GM23338 (cell line): ENCODE data around the gene CNIH3. TPM values are rescaled to one million over a fixed set of nuclear protein-coding genes. Genes with fewer than 3 reads are reported as not detected.

ENCODE experiments used
- ATAC-seq: fragments of 200-7000 bp; cut with Tn5 transposase; 3 replicates; pipeline ENCODE4 v1.9.1; 2020
- DNase-seq: peaks from one replicate; pipeline ENCODE4 v3.0.0-alpha.2; 2015; ENCODE audit warnings: low spot score
- H2AFZ ChIP-seq: fragments of 200-600 bp; sonication (generic); 2 replicates; pipeline ENCODE4 v1.8.0; 2016; ENCODE audit warnings: antibody characterized with exemption, mild to moderate bottlenecking, moderate library complexity
- H3F3A ChIP-seq: fragments of 200-600 bp; sonication (generic); replicated peaks from 2 replicates; pipeline ENCODE4 v1.8.0; 2017; ENCODE audit warnings: antibody characterized with exemption, mixed run types, low read depth
- H3K27ac ChIP-seq: fragments of 200-600 bp; sonication (generic); 2 replicates; pipeline ENCODE4 v1.6.1; 2016; ENCODE audit warnings: low read depth
- H3K27me3 ChIP-seq: fragments of 200-600 bp; sonication (generic); 2 replicates; pipeline ENCODE4 v1.8.0; 2016; ENCODE audit warnings: mild to moderate bottlenecking, mixed run types, moderate library complexity; ENCODE audit not compliant: insufficient read depth
- H3K36me3 ChIP-seq: fragments of 200-600 bp; sonication (generic); 2 replicates; pipeline ENCODE4 v1.8.0; 2016; ENCODE audit warnings: mild to moderate bottlenecking; ENCODE audit not compliant: insufficient read depth
- H3K4me1 ChIP-seq: fragments of 200-600 bp; sonication (generic); 2 replicates; pipeline ENCODE4 v1.8.0; 2016; ENCODE audit warnings: mild to moderate bottlenecking, moderate library complexity; ENCODE audit not compliant: insufficient read depth
- H3K4me2 ChIP-seq: fragments of 200-600 bp; sonication (generic); 2 replicates; pipeline ENCODE4 v1.7.1; 2017; ENCODE audit warnings: mixed run types
- H3K4me3 ChIP-seq: fragments of 200-600 bp; sonication (generic); 2 replicates; pipeline ENCODE4 v1.6.1; 2016; ENCODE audit warnings: mixed run types
- H3K79me2 ChIP-seq: fragments of 200-600 bp; sonication (generic); replicated peaks from 2 replicates; pipeline ENCODE4 v1.8.0; 2017; ENCODE audit warnings: mild to moderate bottlenecking; ENCODE audit not compliant: insufficient read depth
- H3K9me2 ChIP-seq: fragments of 200-600 bp; sonication (generic); 2 replicates; pipeline ENCODE4 v1.8.0; 2017; ENCODE audit not compliant: insufficient read depth
- H4K20me1 ChIP-seq: fragments of 200-600 bp; sonication (generic); replicated peaks from 2 replicates; pipeline ENCODE4 v1.8.0; 2017; ENCODE audit warnings: mild to moderate bottlenecking; ENCODE audit not compliant: insufficient read depth
- H3K27ac Mint-ChIP-seq: 2 replicates; pipeline ENCODE4 v1.8.0; 2020; ENCODE audit warnings: inconsistent platforms, mild to moderate bottlenecking, moderate library complexity, mixed read lengths
- H3K27me3 Mint-ChIP-seq: 3 replicates; pipeline ENCODE4 v1.8.0; 2022; ENCODE audit warnings: low read depth, mild to moderate bottlenecking, moderate library complexity, mixed read lengths, inconsistent platforms; ENCODE audit not compliant: insufficient read depth, poor library complexity
- H3K36me3 Mint-ChIP-seq: 3 replicates; pipeline ENCODE4 v1.8.0; 2021; ENCODE audit warnings: low read depth, mild to moderate bottlenecking, inconsistent platforms, moderate library complexity, mixed read lengths
- H3K4me1 Mint-ChIP-seq: 3 replicates; pipeline ENCODE4 v1.8.0; 2020; ENCODE audit warnings: mild to moderate bottlenecking, inconsistent platforms, mixed read lengths
- H3K4me3 Mint-ChIP-seq: 3 replicates; pipeline ENCODE4 v1.8.0; 2021; ENCODE audit warnings: moderate library complexity, mild to moderate bottlenecking, inconsistent platforms, mixed read lengths
- H3K9me3 Mint-ChIP-seq: 3 replicates; pipeline ENCODE4 v1.8.0; 2020; ENCODE audit warnings: moderate library complexity, mild to moderate bottlenecking, inconsistent platforms, mixed read lengths
- CTCF ChIP-seq, 2 experiments: fragments of 200-600 bp in 1 of 2; sonication (generic) in 1 of 2; conservative IDR thresholded peaks; 2 replicates each; pipeline versions ENCODE4 v1.5.1 to v1.6.1; 2016 to 2017; ENCODE audit warnings: antibody characterized with exemption in 2 of 2, low read depth in 2 of 2, mild to moderate bottlenecking in 2 of 2, moderate library complexity in 1 of 2
- ETS1 ChIP-seq: IDR thresholded peaks from 2 replicates; pipeline ENCODE4 v1.6.1; 2016; ENCODE audit warnings: antibody characterized with exemption
- EZH2 ChIP-seq: fragments of 200-600 bp; sonication (generic); IDR thresholded peaks from one replicate; pipeline ENCODE4 v1.8.0; 2017; ENCODE audit warnings: antibody characterized with exemption, mild to moderate bottlenecking, low read depth; ENCODE audit not compliant: unreplicated experiment
- JUNB ChIP-seq: IDR thresholded peaks from one replicate; pipeline ENCODE4 v1.6.1; 2016; ENCODE audit warnings: antibody characterized with exemption; ENCODE audit not compliant: unreplicated experiment
- NANOG ChIP-seq: IDR thresholded peaks from 2 replicates; pipeline ENCODE4 v1.6.1; 2016; ENCODE audit warnings: antibody characterized with exemption, borderline replicate concordance
- POLR2AphosphoS5 ChIP-seq: IDR thresholded peaks from 2 replicates; pipeline ENCODE4 v1.6.1; 2016; ENCODE audit warnings: antibody characterized with exemption, low read depth
- STAT1 ChIP-seq: IDR thresholded peaks from one replicate; pipeline ENCODE4 v1.6.1; 2016; ENCODE audit warnings: antibody characterized with exemption; ENCODE audit not compliant: unreplicated experiment
- ZNF331 ChIP-seq: fragments of 250-450 bp; sonication (Bioruptor Pico); IDR thresholded peaks from 2 replicates; pipeline ENCODE4 v1.5.0; 2020; ENCODE audit warnings: low read depth, mild to moderate bottlenecking, moderate library complexity
- ZNF462 ChIP-seq: fragments of 250-450 bp; sonication (Bioruptor Pico); IDR thresholded peaks from 2 replicates; pipeline ENCODE4 v1.5.0; 2020; ENCODE audit warnings: mild to moderate bottlenecking, moderate library complexity
- polyA plus RNA-seq: library from polyadenylated mRNA; unstranded; fragments of >200 nt; fragmentation: Nextera tagmentation; extraction: Ambion mirVana; gene quantifications from 2 replicates; pipeline ENCODE4 v1.2.1, GENCODE V29; 2016
- total RNA-seq: library from RNA; depleted of rRNA; stranded (reverse); fragments of >200 nt; shearing (Covaris generic); gene quantifications from 2 replicates; pipeline ENCODE4 v1.2.3, GENCODE V29; 2014

CNIH3 gene
- total and polyA plus RNA-seq, 2 experiments from 2014 or later: 3.6 to 5.1 TPM

- TF ChIP-seq CTCF (conservative IDR thresholded peaks at IDR 0.05; ENCODE audit: low read depth in 2 of 2) (no peak), NANOG (no peak), POLR2AphosphoS5 (no peak), ZNF462 (no peak), EZH2 (no peak), STAT1 (no peak)
Observed at GRCh38 chr1:224744521-224744920, 128.4 kb downstream of the CNIH3 start (continued).

GRCh38 chr1:224745394-224745793 lies 129.3 kb downstream of the CNIH3 start:
- peaks cover 10% of the 10 kb centered on the region; the same call in 1 of the 2 replicates for H3K9me2 ChIP-seq
- H3K4me3 ChIP-seq: no peak overlapping the region
- no peak overlapping the region for H3K4me2 ChIP-seq
- no peak overlapping the region for H2AFZ ChIP-seq
- H3K4me1 Mint-ChIP-seq: peaks cover 2% of the 10 kb centered on the region; the same call in 1 of the 3 replicates
- no peaks in the 10 kb centered on the region for H3K36me3 ChIP-seq
- no peaks in the 10 kb centered on the region for H3F3A ChIP-seq
- H3K4me3 Mint-ChIP-seq: no peak overlapping the region
- no peaks in the 10 kb centered on the region for H4K20me1 ChIP-seq
- peaks cover 5% of the 10 kb centered on the region for H3K27me3 Mint-ChIP-seq
- no peaks in the 10 kb centered on the region for H3K79me2 ChIP-seq
- no peaks in the 10 kb centered on the region for H3K9me3 Mint-ChIP-seq
- no peaks in the 10 kb centered on the region for H3K4me1 ChIP-seq
- DNase-seq (no peak), ATAC-seq (no peak)
- H3K27ac ChIP-seq: no peak overlapping the region
- H3K27ac Mint-ChIP-seq: no peak overlapping the region
- no peaks in the 10 kb centered on the region for H3K36me3 Mint-ChIP-seq
- H3K27me3 ChIP-seq: no peaks in the 10 kb centered on the region
- TF ChIP-seq JUNB (no peak), EZH2 (no peak), ETS1 (no peak), NANOG (no peak), ZNF331 (no peak)
